HFF-Myc (cell line): ENCODE results near the gene AHR.

Experiments
- DNase-seq: peaks from one replicate; pipeline ENCODE4 v3.0.0-alpha.2; 2011; ENCODE audit warnings: low read depth; ENCODE audit errors: extremely low read depth
- H3K4me3 ChIP-seq: replicated peaks from 2 replicates; pipeline ENCODE4 v1.5.1; 2011; ENCODE audit warnings: low read depth, mild to moderate bottlenecking, control low read depth, low read length
- TF ChIP-seq, protein P1 (sequence below): IDR thresholded peaks from 2 replicates; pipeline ENCODE4 v1.5.1; 2012; ENCODE audit warnings: mild to moderate bottlenecking, low read depth, low read length, control low read depth; ENCODE audit errors: missing control alignments

The AHR gene

DNA sequence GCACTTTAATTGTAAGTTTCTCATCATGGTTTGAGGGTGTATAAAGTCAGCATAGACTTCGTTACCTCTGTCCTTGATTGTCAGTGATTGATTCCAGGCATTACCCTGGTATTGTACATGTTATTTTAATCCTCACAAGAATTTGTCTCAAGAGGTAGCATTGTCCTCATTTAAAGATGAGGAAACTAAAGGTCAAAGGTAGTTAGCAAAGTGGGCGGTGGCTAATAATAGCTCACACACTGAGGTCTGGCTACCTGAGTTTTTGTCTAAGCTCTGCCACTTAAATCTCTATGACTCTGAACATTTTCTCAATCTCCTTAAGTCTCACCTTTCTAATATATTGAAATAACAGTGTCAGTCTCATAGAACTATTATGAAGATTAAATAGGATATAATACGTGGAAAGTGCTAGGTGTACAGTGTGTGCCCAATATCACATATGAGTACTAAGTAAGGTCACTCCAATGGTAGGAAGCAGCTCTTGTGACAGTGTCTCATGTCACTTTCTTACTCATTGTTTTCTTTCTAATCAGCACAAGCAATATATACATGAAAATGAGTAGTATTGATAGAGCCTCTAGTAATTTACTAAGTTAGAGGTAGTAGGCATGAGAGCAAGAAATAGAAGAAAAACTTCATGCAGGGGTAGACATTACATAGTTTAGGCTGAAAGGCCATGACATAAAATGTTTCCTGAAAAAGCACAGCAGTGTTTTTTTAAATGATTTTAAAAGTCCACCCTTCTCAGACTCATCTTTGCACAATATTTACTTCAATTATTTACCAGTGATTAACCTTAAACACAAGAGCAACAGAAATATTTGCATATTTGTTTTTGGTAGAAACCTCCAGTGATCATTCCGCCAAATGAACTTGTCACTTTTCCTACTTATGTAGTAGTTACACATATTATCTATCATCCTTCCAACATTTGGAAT, 21.0 kb downstream of the AHR start:
- no peak overlapping the region for H3K4me3 ChIP-seq
- DNase-seq = no peak
- TF ChIP-seq, protein P1, sequence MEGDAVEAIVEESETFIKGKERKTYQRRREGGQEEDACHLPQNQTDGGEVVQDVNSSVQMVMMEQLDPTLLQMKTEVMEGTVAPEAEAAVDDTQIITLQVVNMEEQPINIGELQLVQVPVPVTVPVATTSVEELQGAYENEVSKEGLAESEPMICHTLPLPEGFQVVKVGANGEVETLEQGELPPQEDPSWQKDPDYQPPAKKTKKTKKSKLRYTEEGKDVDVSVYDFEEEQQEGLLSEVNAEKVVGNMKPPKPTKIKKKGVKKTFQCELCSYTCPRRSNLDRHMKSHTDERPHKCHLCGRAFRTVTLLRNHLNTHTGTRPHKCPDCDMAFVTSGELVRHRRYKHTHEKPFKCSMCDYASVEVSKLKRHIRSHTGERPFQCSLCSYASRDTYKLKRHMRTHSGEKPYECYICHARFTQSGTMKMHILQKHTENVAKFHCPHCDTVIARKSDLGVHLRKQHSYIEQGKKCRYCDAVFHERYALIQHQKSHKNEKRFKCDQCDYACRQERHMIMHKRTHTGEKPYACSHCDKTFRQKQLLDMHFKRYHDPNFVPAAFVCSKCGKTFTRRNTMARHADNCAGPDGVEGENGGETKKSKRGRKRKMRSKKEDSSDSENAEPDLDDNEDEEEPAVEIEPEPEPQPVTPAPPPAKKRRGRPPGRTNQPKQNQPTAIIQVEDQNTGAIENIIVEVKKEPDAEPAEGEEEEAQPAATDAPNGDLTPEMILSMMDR = no peak

DNA sequence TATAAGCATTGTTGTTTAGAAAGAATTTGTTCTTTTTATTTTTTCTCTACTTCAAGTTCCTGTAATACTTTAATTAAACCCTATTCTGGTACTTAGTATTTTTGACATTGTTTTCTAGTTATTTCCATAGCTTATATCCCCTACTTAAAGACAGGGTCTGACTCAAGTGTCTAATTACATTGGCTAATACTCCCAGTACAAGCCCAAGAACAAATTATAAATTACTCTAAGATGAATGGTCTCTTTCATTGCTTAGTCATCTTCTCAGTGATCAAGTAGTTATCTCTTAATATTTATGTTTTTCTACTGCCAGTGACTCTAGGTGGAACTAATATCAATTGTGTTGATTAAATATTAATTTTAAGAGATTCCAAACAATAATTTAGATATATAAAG, 21.6 kb downstream of the AHR start:
- no peak overlapping the region for H3K4me3 ChIP-seq
- TF ChIP-seq, protein P1 = no peak
- no peak for DNase-seq

DNA sequence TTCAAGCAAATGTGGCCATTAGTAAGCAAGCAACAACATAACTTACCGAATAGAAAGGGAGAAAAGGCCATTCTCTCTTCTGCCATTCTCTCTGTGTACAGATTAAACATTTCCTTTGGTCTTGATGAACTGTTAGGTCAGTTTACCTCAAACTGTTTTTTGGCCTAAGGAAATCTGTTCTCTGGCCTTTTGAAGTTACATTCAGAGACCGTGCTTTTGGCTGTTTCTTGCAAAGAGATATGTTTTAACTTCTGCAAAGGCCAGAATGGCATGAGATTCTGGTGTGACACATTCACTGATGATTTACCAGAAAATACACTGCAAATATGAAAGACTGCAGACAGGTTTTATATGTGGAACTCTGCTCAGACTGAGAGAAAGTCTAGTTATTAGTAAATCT, 22.2 kb downstream of the AHR start:
- H3K4me3 ChIP-seq = no peak overlapping the region
- no peak for DNase-seq
- TF ChIP-seq, protein P1 = no peak

DNA sequence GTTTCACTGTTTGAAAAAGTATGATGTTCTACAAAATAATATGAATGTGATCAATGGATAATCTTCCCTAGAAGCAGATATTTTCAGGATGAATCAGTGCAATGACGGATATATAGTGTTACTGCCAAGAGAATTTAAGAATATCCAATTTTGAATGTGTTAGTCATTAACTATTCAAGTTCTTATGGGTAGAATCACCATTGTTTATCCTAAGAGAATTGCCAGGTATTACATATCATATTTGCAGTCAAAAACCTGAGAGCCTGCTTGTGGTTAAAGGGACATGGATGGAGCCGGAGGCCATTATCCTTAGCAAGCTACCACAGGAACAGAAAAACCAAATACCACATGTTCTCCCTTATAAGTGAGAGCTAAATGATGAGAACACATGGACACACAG, 26.9 kb downstream of the AHR start:
- DNase-seq = no peak
- no peak overlapping the region for H3K4me3 ChIP-seq
- TF ChIP-seq, protein P1 = no peak

DNA sequence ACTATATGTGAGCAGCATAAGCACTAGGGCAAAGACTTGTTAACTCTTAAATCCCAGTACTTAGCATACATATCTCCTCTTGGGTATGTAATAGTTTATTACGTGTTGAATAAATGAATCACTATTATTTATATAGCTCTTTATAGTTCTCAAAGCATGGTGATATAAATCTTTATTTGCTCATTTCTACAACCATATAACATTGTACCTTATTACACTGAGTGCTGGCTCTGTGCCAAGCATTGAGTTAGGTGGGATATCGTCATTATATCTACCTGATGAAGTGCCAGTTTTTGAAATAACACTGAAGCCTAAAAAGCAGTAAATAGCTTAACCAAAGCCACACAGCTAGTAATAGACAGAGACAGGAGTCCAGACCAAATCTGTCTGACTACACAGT, 27.9 kb downstream of the AHR start:
- no peak for DNase-seq

DNA sequence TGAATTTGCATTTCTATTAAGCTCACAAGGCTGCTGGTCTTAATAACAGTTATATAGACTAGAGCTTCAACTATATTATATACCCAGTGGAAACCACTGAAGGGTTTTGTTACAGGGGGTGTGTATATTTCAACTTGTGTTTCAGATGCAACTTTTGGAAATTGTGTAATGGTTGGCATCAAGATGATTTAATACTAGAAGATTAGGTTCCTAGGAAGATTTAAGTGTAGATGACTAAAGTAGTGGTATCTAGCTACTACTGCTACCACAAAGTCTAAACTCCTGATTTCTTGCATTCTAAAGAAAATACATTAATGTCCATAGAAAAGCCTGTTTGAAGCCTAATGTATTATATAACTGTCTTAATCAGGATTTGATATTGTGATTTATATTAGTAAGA, 30.2 kb downstream of the AHR start:
- H3K4me3 ChIP-seq = no peak overlapping the region
- DNase-seq = no peak
- TF ChIP-seq, protein P1 = no peak

More for the DNA sequence above, 27.9 kb downstream of the AHR start:
- no peak overlapping the region for H3K4me3 ChIP-seq
- TF ChIP-seq, protein P1 = no peak
